Liver (tissue), 9 donors: ENCODE measurements around the gene SLC25A45. TPM values are rescaled to one million over a fixed set of nuclear protein-coding genes. Genes with fewer than 3 reads are reported as not detected.

Experiments
- DNase-seq: peaks from one replicate; pipeline ENCODE4 v3.0.0-alpha.2; 2017; ENCODE audit warnings: low spot score
- H3K27ac ChIP-seq, 2 donors: one replicate each; pipeline ENCODE4 v1.7.0; 2013; ENCODE audit warnings: inconsistent platforms in 2 of 2, low read length in 2 of 2, control low read depth in 1 of 2, low read depth in 1 of 2, mild to moderate bottlenecking in 1 of 2
- H3K27me3 ChIP-seq, 4 donors: one replicate each; pipeline versions ENCODE4 v1.6.1 to v1.7.0; 2013; ENCODE audit warnings: low read length in 3 of 4, inconsistent platforms in 1 of 4, mild to moderate bottlenecking in 1 of 4, moderate library complexity in 1 of 4; ENCODE audit not compliant: control insufficient read depth in 4 of 4, insufficient read depth in 4 of 4
- H3K36me3 ChIP-seq, 4 donors: one replicate each; pipeline versions ENCODE4 v1.6.1 to v1.7.0; 2013; ENCODE audit warnings: low read length in 3 of 4, mild to moderate bottlenecking in 3 of 4, low read depth in 1 of 4, moderate library complexity in 1 of 4; ENCODE audit not compliant: control insufficient read depth in 4 of 4, insufficient read depth in 3 of 4
- H3K4me1 ChIP-seq, 4 donors: one replicate each; pipeline versions ENCODE4 v1.6.1 to v1.7.0; 2013; ENCODE audit warnings: low read length in 3 of 4, mild to moderate bottlenecking in 3 of 4, moderate library complexity in 1 of 4; ENCODE audit not compliant: control insufficient read depth in 4 of 4, insufficient read depth in 4 of 4
- H3K4me3 ChIP-seq, 3 donors: one replicate each; pipeline versions ENCODE4 v1.6.1 to v1.7.0; 2013; ENCODE audit warnings: low read length in 3 of 3, control low read depth in 1 of 3, low read depth in 1 of 3, mild to moderate bottlenecking in 1 of 3
- H3K9ac ChIP-seq, 2 donors: one replicate each; pipeline ENCODE4 v1.7.0; 2013; ENCODE audit warnings: low read length in 2 of 2, mild to moderate bottlenecking in 2 of 2, moderate library complexity in 2 of 2, control low read depth in 1 of 2, low read depth in 1 of 2
- H3K9me3 ChIP-seq, 4 donors: one replicate each; pipeline versions ENCODE4 v1.6.1 to v1.7.0; 2013; ENCODE audit warnings: low read length in 3 of 4; ENCODE audit not compliant: control insufficient read depth in 4 of 4
- EGR1 ChIP-seq, 2 donors: IDR thresholded peaks; 2 replicates each; pipeline ENCODE4 v1.6.1; 2016 to 2018; ENCODE audit warnings: antibody characterized with exemption in 2 of 2, low read depth in 2 of 2
- FOXA1 ChIP-seq: IDR thresholded peaks from 2 replicates; pipeline ENCODE4 v1.6.1; 2016; ENCODE audit warnings: antibody characterized with exemption
- FOXA2 ChIP-seq: IDR thresholded peaks from 2 replicates; pipeline ENCODE4 v1.6.1; 2016; ENCODE audit warnings: antibody characterized with exemption
- GABPA ChIP-seq, 2 donors: IDR thresholded peaks in 1 of 2; conservative IDR thresholded peaks in 1 of 2; 2 replicates each; pipeline ENCODE4 v1.6.1; 2016; ENCODE audit warnings: antibody characterized with exemption in 2 of 2, mild to moderate bottlenecking in 1 of 2, moderate library complexity in 1 of 2
- HNF4A ChIP-seq, 2 donors: conservative IDR thresholded peaks; 2 replicates each; pipeline ENCODE4 v1.6.1; 2016; ENCODE audit warnings: antibody characterized with exemption in 2 of 2, mild to moderate bottlenecking in 2 of 2
- MAX ChIP-seq: IDR thresholded peaks from 2 replicates; pipeline ENCODE4 v1.6.1; 2016; ENCODE audit warnings: antibody characterized with exemption
- RAD21 ChIP-seq, 2 donors: IDR thresholded peaks; 2 replicates each; pipeline ENCODE4 v1.6.1; 2016; ENCODE audit warnings: antibody characterized with exemption in 2 of 2, mild to moderate bottlenecking in 2 of 2
- SP1 ChIP-seq: IDR thresholded peaks from 2 replicates; pipeline ENCODE4 v1.6.1; 2018; ENCODE audit warnings: antibody characterized with exemption, mild to moderate bottlenecking
- TAF1 ChIP-seq: conservative IDR thresholded peaks from 2 replicates; pipeline ENCODE4 v1.6.1; 2016; ENCODE audit warnings: antibody characterized with exemption, mild to moderate bottlenecking
- YY1 ChIP-seq: IDR thresholded peaks from 2 replicates; pipeline ENCODE4 v1.6.1; 2016; ENCODE audit warnings: antibody characterized with exemption, mild to moderate bottlenecking
- ZBTB33 ChIP-seq: IDR thresholded peaks from 2 replicates; pipeline ENCODE4 v1.6.1; 2016; ENCODE audit warnings: antibody characterized with exemption
- WGBS: extraction: QIAGEN DNeasy Blood & Tissue Kit; methylation state at CpG from one replicate; pipeline ENCODE4 v1.1.7; 2013; 5-methylcytosine and 5-hydroxymethylcytosine counted together
- polyA plus RNA-seq, 2 donors: library from polyadenylated mRNA; stranded (reverse) in 1 of 2; unstranded in 1 of 2; fragments of 200-250 nt in 1 of 2; fragments of >200 nt in 1 of 2; fragmentation: Nextera tagmentation in 1 of 2; extraction: Ambion mirVana in 1 of 2; gene quantifications; one replicate each; pipeline versions ENCODE4 v1.2.1 to v1.2.3, GENCODE V29; 2013 to 2015
- total RNA-seq, 2 donors: library from RNA; depleted of rRNA; stranded (reverse); fragments of >200 nt; gene quantifications; one replicate each; pipeline ENCODE4 v1.2.3, GENCODE V29; 2014
- donor health status: healthy.
- donor health status: healthy.
- donor health status: healthy.
- donor health status: healthy.
- donor health status: healthy.

The SLC25A45 gene
- total and polyA plus RNA-seq, 4 donors = 4.5 to 6.8 (median 5.3) TPM

- H3K9ac ChIP-seq = no peak overlapping the region
- peaks cover 0 to 8% (median 3%) of the 10 kb centered on the region in 4 donors for H3K36me3 ChIP-seq
- H3K27me3 ChIP-seq = no peaks in the 10 kb centered on the region
- H3K27ac ChIP-seq = no peak overlapping the region
- no peak overlapping the region for H3K4me3 ChIP-seq
- peaks cover 3 to 31% (median 19%) of the 10 kb centered on the region in 4 donors for H3K4me1 ChIP-seq
- TF ChIP-seq HNF4A (conservative IDR thresholded peaks at IDR 0.05) (no peak), EGR1 (IDR thresholded peaks at IDR 0.05; ENCODE audit: low read depth in 2 of 2) (no peak), YY1 (no peak), RAD21 (IDR thresholded peaks at IDR 0.05) (no peak), ZBTB33 (no peak), GABPA (IDR thresholded peaks at IDR 0.05 in 1 of 2, conservative IDR thresholded peaks at IDR 0.05 in 1 of 2) (no peak), FOXA1 (no peak), SP1 (no peak), TAF1 (no peak)
- H3K9me3 ChIP-seq = no peaks in the 10 kb centered on the region
- no peak for DNase-seq
- 95% methylated on average over 30 of the region's 30 CpGs for WGBS
Measured at GRCh38 chr11:65356394-65356972, 26.0 kb downstream of the SLC25A45 start.

DNA sequence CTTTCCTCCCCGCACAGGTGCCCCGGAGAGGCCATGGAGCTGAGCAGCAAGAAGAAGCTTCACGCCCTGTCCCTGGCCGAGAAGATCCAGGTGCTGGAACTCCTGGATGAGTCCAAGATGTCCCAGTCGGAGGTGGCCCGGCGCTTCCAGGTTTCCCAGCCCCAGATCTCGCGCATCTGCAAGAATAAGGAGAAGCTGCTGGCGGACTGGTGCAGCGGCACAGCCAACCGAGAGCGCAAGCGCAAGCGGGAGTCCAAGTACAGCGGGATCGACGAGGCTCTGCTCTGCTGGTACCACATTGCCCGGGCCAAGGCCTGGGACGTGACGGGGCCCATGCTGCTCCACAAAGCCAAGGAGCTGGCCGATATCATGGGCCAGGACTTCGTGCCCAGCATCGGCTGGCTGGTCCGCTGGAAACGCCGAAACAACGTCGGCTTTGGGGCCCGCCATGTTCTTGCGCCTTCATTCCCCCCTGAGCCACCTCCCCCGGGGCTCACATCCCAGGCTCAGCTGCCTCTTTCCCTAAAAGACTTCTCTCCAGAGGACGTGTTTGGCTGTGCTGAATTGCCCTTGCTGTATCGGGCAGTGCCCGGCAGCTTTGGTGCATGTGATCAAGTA lies 26.6 kb downstream of the SLC25A45 start:
- no peak for DNase-seq
- H3K4me1 ChIP-seq = peaks cover 3 to 31% (median 19%) of the 10 kb centered on the region in 4 donors
- H3K27me3 ChIP-seq = no peaks in the 10 kb centered on the region
- 67% methylated on average over 35 of the region's 35 CpGs for WGBS
- no peak overlapping the region for H3K4me3 ChIP-seq
- no peak overlapping the region for H3K9ac ChIP-seq
- TF ChIP-seq MAX = no peak
- H3K9me3 ChIP-seq = no peaks in the 10 kb centered on the region
- no peak overlapping the region for H3K27ac ChIP-seq
- H3K36me3 ChIP-seq = peaks cover 0 to 13% (median 8%) of the 10 kb centered on the region in 4 donors

DNA sequence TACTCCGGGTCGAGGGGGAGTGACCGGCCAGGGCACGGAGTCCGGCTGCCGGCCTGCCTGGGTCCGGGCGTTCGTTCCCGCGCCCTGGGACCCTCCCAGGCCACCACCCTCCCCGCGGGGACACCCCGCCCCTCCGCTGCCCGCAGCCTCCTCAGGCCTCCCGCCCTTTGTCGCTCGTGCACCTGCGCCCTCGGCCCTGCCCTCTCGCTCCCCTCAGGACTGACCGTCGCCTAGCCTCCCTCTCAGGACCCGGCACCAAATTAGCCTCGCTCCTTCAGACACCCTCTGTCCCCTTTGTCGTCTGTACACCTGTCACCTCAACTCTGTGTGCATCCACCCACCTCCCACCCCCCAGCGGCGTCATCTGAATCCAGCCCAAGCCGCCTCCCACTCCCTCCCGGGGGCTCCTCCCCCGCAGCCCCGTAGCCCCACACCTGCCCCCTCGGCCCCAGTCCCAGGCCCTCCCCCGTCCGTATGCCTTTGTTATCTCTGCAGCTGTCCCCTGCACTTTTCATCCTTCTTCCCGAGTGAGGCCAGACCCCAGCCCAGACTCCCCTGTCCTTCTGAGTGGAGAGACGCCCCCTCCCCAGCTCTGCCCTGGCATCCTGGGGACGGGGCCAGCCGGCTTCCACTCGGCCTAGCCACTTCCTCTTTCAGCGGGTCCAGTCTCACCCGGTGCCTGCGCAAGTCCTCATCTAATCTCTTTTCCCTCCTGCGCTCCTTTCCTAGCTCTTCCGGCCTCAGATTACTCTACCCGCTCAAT lies 27.3 kb downstream of the SLC25A45 start:
- H3K27ac ChIP-seq = no peak overlapping the region
- H3K27me3 ChIP-seq = no peaks in the 10 kb centered on the region
- peaks cover 3 to 31% (median 19%) of the 10 kb centered on the region in 4 donors for H3K4me1 ChIP-seq
- H3K9ac ChIP-seq = no peak overlapping the region
- H3K36me3 ChIP-seq = peaks cover 0 to 18% (median 14%) of the 10 kb centered on the region in 4 donors
- TF ChIP-seq TAF1 (no peak), HNF4A (conservative IDR thresholded peaks at IDR 0.05) (no peak), FOXA2 (no peak), EGR1 (IDR thresholded peaks at IDR 0.05; ENCODE audit: low read depth in 2 of 2) (no peak)
- H3K4me3 ChIP-seq = peak overlapping the region; percentile 12 to 67 (median 40)
- no peak for DNase-seq
- WGBS = 9% methylated on average over 47 of the region's 47 CpGs
- no peaks in the 10 kb centered on the region for H3K9me3 ChIP-seq
